IPS-NIHi7 (cell line): ENCODE results near the gene PBX2.
A peak's percentile ranks its signal among the peaks of the same experiment; 100 is the strongest.

Experiments used
- DNase-seq: peaks from one replicate; pipeline ENCODE4 v3.0.0; 2012; ENCODE audit warnings: mixed read lengths; ENCODE audit errors: extremely low spot score

PBX2 gene

DNA sequence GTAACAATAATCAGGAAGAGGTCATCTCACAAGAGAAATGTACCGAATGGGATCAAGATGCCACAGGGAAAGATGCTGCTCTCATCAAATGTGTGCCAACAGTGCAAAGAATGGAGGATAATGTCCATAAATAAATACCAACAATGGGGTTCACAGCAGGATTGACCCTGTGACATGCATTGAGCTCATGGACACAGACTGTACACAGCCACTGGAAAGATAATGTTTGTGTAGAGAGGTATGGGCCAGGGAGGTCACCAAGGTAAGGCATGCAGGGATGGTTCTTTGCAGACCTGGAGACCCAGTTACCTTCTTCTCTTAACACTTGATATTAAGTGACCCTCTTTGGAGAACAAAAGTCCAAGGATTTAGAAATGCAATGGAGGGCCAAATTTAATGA lies 15.6 kb downstream of the PBX2 start:
- DNase-seq, result no peak

DNA sequence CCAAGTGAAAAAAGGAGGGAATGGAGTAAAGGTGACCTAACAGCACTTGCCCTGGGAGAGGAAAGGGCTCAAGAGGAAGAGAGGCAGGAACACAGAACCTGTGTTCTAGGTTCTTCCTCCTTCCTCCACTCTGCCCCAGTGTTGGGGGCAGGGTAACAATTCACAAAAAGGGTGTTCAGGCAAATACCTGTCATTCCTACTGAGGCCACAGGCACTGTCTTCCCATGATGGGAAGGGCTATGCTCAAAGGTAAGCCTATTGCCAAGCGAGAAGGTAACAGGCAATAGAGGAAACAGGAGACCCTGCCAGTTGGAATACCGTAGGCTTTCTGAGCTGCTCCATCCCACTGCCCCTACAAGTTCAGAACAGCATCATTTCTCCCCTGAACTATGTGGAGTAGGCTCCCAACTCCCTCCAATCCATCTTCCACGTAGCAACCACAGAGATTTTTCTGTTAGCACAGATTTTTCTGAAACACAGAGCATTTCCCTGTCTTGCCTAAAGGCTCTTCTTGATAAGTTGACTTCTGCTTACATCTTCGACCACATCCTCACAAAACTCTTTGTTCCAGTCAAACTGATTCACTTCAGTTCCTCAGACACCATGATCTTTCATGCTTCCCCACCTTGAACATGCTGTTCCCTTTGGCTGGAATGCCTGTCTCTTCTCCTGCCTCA lies 16.8 kb downstream of the PBX2 start:
- no peak for DNase-seq

DNA sequence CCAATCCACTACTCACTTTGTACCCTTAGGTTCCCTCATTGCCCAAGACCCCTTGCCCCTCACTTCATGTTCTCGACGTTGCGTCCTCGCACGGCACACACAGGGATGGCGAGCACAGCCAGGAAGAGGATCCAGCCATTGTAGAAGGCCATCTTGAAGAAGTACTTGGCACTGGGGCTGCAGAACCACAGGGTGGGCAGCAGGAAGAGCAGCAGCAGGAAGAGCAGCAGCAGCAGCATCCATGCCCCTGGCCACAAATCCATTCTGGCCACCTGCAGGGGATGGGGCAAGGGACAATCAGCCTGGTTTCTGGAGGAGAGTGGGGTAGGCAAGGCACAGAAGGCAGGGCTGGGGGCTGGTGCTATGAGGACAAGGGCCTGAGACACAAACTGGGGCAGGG lies 18.8 kb downstream of the PBX2 start:
- no peak for DNase-seq

GRCh38 chr6:32170294-32170693 lies 19.7 kb downstream of the PBX2 start:
- no peak for DNase-seq

- DNase-seq, result no peak
Observed at GRCh38 chr6:32168807-32169591, 21.0 kb downstream of the PBX2 start.

DNA sequence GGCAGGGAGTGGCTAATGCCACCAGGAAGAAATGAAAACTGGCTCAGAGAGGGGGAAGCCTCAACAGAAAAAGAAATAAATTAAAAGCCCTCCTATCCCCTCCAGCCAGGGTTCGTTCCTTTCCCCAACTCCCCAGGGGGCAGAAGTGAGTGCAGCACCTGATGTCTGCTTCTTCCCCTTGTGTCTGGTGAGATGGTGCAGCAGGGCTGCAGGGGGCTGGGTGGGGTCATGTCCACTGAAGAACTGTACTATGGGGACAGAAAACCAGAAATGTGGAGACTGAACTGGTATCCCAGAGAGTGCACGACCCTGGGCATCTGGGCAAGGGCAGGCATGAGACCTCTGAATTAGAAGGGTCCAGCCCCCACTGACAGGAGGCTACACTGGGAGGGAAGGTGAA lies 21.7 kb downstream of the PBX2 start:
- no peak for DNase-seq

DNA sequence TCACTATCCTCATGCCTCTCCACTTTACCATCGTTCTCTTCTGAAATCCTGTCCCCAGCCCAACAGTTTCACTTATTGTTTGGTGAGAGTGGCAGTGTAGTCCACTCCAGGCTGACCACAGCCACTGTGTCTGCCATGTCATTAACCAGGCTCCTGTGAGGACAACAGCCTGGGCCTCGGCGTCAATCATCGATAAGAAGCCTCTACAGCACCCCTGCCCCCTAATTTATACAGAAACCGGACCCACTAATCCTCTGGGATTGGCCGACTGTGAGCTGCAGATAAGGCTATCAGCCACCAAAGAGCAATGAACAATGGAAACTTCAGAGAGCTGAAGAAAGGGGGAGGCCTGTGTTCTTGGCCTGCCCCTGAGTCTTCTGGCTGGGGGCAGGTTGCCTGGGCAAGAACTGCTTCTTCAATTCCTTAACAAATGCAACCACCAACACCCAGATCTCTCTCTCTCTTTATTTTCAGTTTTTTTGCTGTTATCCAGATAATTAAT lies 22.2 kb downstream of the PBX2 start:
- DNase-seq, result no peak

- DNase-seq, result no peak
Observed at GRCh38 chr6:32167154-32167760, 22.7 kb downstream of the PBX2 start.

DNA sequence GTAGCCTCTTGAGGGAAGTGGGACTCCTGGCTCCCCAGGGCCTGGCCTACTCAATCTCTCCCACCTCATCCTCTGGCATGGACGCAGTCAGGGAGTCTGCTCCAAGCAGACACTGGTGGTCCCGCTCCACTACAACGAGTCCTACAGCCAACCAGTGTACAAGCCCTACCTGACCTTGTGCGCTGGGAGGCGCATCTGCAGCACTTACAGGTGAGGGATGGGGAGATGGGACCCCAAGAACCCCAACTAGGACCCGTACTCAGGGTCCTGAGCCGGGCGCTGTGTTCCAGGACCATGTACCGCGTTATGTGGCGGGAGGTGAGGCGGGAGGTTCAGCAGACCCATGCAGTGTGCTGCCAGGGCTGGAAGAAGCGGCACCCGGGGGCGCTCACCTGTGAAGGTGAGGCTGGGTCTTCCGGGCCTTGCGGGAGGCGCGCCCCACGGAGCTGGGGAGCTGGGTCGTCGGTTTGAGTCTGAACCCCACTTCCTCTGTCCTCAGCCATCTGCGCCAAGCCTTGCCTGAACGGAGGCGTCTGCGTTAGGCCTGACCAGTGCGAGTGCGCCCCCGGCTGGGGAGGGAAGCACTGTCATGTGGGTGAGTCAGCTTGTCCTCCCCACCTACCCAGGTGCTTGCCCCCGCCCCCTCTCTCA lies 23.5 kb downstream of the PBX2 start:
- DNase-seq, result peak; percentile 73

DNA sequence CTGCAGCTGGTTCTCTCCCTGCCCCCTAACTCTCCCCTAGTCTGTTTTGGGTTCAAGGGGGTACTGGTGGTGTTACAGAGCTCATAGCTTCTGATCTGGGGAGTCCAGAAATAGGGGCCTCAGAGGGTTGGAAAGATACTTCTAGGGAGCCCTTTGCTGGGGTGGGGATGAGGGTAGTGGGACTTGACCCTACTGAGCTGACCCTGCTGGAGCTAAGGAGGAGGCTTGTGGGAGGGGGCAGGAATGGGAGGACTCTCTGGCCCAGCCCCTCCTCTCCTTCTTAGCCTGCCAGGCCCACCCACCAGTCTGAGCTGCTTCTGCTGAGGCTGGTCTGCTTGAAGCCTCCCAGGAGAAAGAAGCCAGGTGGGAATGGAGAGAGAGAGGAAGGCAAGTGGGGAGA lies 25.7 kb downstream of the PBX2 start, which contains the start of gene EGFL8:
TSS of gene EGFL8 (plus strand) at position 301 of the 400 bp plus-strand sequence. CDS start 1,571 bp downstream, outside the sequence.
- DNase-seq, result no peak

- no peak for DNase-seq
Observed at GRCh38 chr6:32163559-32164258, 26.3 kb downstream of the PBX2 start.

DNA sequence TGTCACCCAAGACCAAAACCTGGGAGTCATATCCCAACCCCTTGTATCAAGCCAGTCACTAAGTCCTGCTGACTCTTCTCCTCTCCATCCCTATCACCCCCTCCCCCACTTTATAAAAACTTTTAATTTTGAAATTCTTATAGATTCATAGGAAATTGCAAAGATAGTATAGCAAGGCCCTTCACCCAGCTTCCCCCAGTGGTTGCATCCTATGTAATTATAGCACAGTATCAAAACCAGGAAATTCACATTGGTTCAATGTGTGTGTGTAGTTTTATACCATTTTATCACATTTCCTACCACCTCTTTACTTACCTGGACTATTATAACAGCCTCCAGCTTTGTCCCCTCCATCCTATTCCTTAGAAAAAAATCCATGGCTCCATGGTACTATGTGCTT lies 31.9 kb downstream of the PBX2 start:
- DNase-seq, result no peak

DNA sequence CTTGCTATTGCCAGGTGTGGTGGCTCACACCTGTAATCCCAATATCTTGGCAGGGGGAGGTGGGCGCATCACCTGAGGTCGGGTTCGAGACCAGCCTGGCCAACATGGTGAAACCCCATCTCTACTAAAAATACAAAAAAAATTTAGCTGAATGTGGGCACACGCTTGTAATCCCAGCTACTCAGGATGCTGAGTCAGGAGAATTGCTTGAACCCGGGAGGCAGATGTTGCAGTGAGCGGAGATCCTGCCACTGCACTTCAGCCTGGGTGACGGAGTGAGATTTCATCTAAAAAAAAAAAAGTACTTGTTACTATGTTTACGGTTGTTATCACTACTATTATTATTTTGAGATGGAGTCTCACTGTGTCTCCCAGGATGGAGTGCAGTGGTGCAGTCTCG lies 33.1 kb downstream of the PBX2 start:
- no peak for DNase-seq

- DNase-seq, result peak; percentile 75
Observed at GRCh38 chr6:32154514-32155161, 35.4 kb downstream of the PBX2 start.

- peak; percentile 81 for DNase-seq
Observed at GRCh38 chr6:32153564-32154513, 36.2 kb downstream of the PBX2 start, which contains the start of gene PPT2. TSS of gene PPT2 (plus strand) at chr6:32154141. CDS start at chr6:32154595, 454 bp downstream.

- peak; percentile 62 for DNase-seq
Observed at GRCh38 chr6:32152769-32153563, 37.0 kb downstream of the PBX2 start.

DNA sequence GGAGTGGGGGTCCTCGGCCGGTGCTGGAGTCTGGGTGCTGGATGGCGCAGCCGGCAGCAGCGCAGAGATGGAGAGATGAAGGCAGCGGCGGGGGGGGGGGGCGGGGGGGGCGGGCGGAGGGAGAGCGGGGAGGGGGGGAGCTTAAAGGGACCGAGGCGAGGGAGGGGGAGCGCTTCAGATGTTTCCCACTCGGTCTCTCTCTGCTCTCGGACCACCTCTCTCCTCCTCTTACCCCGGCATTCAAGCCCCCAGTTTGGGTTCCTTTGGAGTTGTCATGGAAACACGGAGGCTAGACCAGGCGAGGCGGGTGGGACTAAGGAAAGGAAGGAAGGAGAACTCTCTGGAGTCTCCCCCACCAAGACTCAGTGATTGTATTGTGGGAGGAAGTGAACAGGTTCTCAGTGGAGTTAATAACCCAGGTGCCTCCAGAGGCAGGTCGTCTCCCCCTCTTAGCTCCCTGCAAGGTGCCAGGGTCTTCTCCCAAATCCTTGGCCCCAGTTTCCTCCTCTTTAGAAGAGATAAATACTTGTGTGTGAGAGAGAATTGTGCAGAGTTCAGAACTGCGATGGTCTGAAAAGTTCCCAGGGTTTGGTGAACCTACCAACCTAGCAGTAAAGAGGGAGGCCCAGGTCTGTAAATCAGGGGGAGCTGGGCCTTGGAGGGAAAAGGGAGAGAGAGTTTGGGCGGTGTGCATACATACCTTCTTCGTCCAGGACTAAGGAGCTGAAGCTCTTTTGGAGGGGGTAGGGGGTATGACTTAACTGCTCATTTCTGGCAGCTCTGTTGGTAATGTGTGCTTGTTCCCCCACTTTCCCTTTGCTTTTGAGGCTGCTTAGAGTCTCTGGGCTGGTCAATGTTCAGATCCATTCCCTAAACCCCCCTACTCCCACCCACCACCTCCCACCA lies 37.9 kb downstream of the PBX2 start, which contains the start of gene PRRT1:
TSS of gene PRRT1 (minus strand) at position 77 of the 906 bp plus-strand sequence. CDS start 112 bp downstream, outside the sequence.
- no peak for DNase-seq
